ENCODE data around the gene JAKMIP3. TPM values are rescaled to one million over a fixed set of nuclear protein-coding genes. Genes with fewer than 3 reads are reported as not detected.

The JAKMIP3 gene
- polyA plus RNA-seq, 3 donors = 0.20 TPM; not detected in 2

DNA sequence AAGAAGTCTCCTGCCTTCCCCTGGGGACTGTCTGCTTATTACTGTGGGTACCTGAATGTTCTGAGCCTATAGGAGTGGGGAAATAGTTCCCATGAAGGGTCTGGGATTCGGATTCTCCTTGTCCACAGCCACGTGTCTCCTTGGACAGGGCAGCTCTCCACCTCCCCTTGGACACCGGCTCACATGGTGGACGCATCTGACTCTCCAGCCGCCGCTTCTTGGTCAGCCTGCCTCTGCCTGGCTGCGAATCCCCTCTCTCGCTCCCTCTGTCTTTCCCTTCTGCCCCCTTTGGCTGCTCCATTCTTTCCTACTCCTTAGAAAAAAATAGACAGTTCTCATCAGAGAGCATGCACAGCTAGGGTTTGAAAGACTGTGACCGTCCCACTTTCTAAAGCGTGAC lies 46.9 kb downstream of the JAKMIP3 start:
- Histone ChIP-seq H4K20me1 (ENCODE audit: insufficient read depth, low read length) (no peaks in the 10 kb centered on the region), H3K9ac (ENCODE audit: insufficient read depth, low read length, poor library complexity, severe bottlenecking) (no peak overlapping the region), H3K9me3 (replicated peaks in 1 of 2; ENCODE audit: control insufficient read depth in 1 of 2, insufficient read depth in 1 of 2, low read length in 2 of 2) (no peaks in the 10 kb centered on the region), H3K36me3 (replicated peaks in 1 of 2; ENCODE audit: control insufficient read depth in 1 of 2, insufficient read depth in 2 of 2, low read length in 2 of 2) (no peaks in the 10 kb centered on the region), H3K4me1 (ENCODE audit: control insufficient read depth in 1 of 2, insufficient read depth in 2 of 2, low read length in 2 of 2) (no peaks in the 10 kb centered on the region), H3K4me3 (replicated peaks in 1 of 3; ENCODE audit: low read depth in 2 of 3, low read length in 3 of 3) (no peak overlapping the region), H3K27ac (ENCODE audit: low read depth in 1 of 2, low read length in 2 of 2) (no peak overlapping the region), H2AFZ (ENCODE audit: insufficient read depth, low read depth, low read length, poor library complexity, severe bottlenecking) (no peak overlapping the region), H3K79me2 (ENCODE audit: insufficient read depth, low read length) (no peaks in the 10 kb centered on the region), H3K27me3 (ENCODE audit: control insufficient read depth in 2 of 2, insufficient read depth in 2 of 2, low read length in 2 of 2) (no peaks in the 10 kb centered on the region), H3K4me2 (replicated peaks; ENCODE audit: extremely low read depth, low read length, poor library complexity, severe bottlenecking) (no peak overlapping the region)
- H3K9me3 Mint-ChIP-seq = peaks cover 0 to 1% (median 0%) of the 10 kb centered on the region in 7 donors
- H3K4me1 Mint-ChIP-seq = no peaks in the 10 kb centered on the region
- TF ChIP-seq, protein P1, sequence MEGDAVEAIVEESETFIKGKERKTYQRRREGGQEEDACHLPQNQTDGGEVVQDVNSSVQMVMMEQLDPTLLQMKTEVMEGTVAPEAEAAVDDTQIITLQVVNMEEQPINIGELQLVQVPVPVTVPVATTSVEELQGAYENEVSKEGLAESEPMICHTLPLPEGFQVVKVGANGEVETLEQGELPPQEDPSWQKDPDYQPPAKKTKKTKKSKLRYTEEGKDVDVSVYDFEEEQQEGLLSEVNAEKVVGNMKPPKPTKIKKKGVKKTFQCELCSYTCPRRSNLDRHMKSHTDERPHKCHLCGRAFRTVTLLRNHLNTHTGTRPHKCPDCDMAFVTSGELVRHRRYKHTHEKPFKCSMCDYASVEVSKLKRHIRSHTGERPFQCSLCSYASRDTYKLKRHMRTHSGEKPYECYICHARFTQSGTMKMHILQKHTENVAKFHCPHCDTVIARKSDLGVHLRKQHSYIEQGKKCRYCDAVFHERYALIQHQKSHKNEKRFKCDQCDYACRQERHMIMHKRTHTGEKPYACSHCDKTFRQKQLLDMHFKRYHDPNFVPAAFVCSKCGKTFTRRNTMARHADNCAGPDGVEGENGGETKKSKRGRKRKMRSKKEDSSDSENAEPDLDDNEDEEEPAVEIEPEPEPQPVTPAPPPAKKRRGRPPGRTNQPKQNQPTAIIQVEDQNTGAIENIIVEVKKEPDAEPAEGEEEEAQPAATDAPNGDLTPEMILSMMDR (IDR thresholded peaks at IDR 0.05) = no peak
- H3K4me3 Mint-ChIP-seq = no peak overlapping the region
- no peak overlapping the region for H3K27ac Mint-ChIP-seq
- WGBS (ENCODE audit: insufficient coverage) = 88% methylated on average over 10 of the region's 10 CpGs
- H3K36me3 Mint-ChIP-seq = no peaks in the 10 kb centered on the region
- intact Hi-C loops (cut with micrococcal nuclease) = no loop called here
- peaks cover 6 to 12% (median 6%) of the 10 kb centered on the region in 3 donors for H3K27me3 Mint-ChIP-seq (ENCODE audit: low read depth in 3 of 3)
- no peak for DNase-seq

DNA sequence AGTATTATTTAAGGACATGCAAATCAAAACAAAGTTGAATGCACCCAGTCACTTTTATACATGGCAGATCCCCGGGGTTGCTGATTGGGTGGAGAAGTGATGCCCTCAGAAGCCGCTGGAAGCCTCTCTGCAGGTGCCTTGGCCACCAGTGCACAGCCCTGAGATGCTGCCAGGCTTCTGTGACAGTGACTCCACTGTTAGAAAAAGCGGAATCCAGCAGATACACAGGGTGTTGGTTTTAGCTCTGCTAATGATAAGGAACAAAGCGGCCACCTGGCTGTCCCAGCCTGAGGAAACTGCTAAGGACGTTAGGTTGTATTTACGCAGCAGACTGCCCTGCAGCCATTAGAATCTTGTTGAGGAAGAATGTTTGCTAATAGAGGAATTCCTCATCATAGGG lies 47.5 kb downstream of the JAKMIP3 start:
- Histone ChIP-seq H3K79me2 (ENCODE audit: insufficient read depth, low read length) (no peaks in the 10 kb centered on the region), H3K27me3 (ENCODE audit: control insufficient read depth in 2 of 2, insufficient read depth in 2 of 2, low read length in 2 of 2) (no peaks in the 10 kb centered on the region), H3K9ac (ENCODE audit: insufficient read depth, low read length, poor library complexity, severe bottlenecking) (no peak overlapping the region), H3K4me3 (replicated peaks in 1 of 3; ENCODE audit: low read depth in 2 of 3, low read length in 3 of 3) (no peak overlapping the region), H2AFZ (ENCODE audit: insufficient read depth, low read depth, low read length, poor library complexity, severe bottlenecking) (no peak overlapping the region), H3K9me3 (replicated peaks in 1 of 2; ENCODE audit: control insufficient read depth in 1 of 2, insufficient read depth in 1 of 2, low read length in 2 of 2) (no peaks in the 10 kb centered on the region), H4K20me1 (ENCODE audit: insufficient read depth, low read length) (no peaks in the 10 kb centered on the region), H3K36me3 (replicated peaks in 1 of 2; ENCODE audit: control insufficient read depth in 1 of 2, insufficient read depth in 2 of 2, low read length in 2 of 2) (no peaks in the 10 kb centered on the region), H3K4me2 (replicated peaks; ENCODE audit: extremely low read depth, low read length, poor library complexity, severe bottlenecking) (no peak overlapping the region), H3K4me1 (ENCODE audit: control insufficient read depth in 1 of 2, insufficient read depth in 2 of 2, low read length in 2 of 2) (no peaks in the 10 kb centered on the region), H3K27ac (ENCODE audit: low read depth in 1 of 2, low read length in 2 of 2) (no peak overlapping the region)
- 73% methylated on average over 6 of the region's 6 CpGs for WGBS (ENCODE audit: insufficient coverage)
- intact Hi-C loops (cut with micrococcal nuclease) = no loop called here
- Mint-ChIP-seq H3K4me3 (no peak overlapping the region), H3K9me3 (peaks cover 0 to 1% (median 0%) of the 10 kb centered on the region in 7 donors), H3K27me3 (ENCODE audit: low read depth in 3 of 3) (peaks cover 6 to 12% (median 6%) of the 10 kb centered on the region in 3 donors), H3K4me1 (no peaks in the 10 kb centered on the region), H3K27ac (no peak overlapping the region), H3K36me3 (no peaks in the 10 kb centered on the region)
- DNase-seq = no peak
- TF ChIP-seq, protein P1 (IDR thresholded peaks at IDR 0.05) = no peak
